HG03060 (cell line): ENCODE measurements around the gene FXYD4.

Experiments used
- ATAC-seq: cut with Tn5 transposase; IDR thresholded peaks from one replicate; pipeline ENCODE4 v1.9.1; 2021; ENCODE audit warnings: low read depth, moderate number of reproducible peaks; ENCODE audit not compliant: unreplicated experiment

Gene FXYD4

GRCh38 chr10:43393606-43394360, 22.3 kb downstream of the FXYD4 start:
- ATAC-seq, result no peak

GRCh38 chr10:43394868-43395267, 23.4 kb downstream of the FXYD4 start:
- ATAC-seq, result no peak

- ATAC-seq, result no peak
Observed at GRCh38 chr10:43395571-43396060, 24.2 kb downstream of the FXYD4 start.

GRCh38 chr10:43396061-43396927, 24.9 kb downstream of the FXYD4 start:
- ATAC-seq, result peak; percentile 7

GRCh38 chr10:43396928-43397624, 25.6 kb downstream of the FXYD4 start:
- ATAC-seq, result peak; percentile 58

GRCh38 chr10:43398939-43399319, 27.5 kb downstream of the FXYD4 start:
- no peak for ATAC-seq

- ATAC-seq, result no peak
Observed at GRCh38 chr10:43399320-43400310, 28.2 kb downstream of the FXYD4 start.

GRCh38 chr10:43401627-43402026, 30.2 kb downstream of the FXYD4 start:
- ATAC-seq, result no peak

GRCh38 chr10:43402176-43402575, 30.7 kb downstream of the FXYD4 start:
- ATAC-seq, result no peak

- ATAC-seq, result no peak
Observed at GRCh38 chr10:43402880-43403452, 31.5 kb downstream of the FXYD4 start.

GRCh38 chr10:43403911-43404703, 32.7 kb downstream of the FXYD4 start:
- no peak for ATAC-seq

- ATAC-seq, result no peak
Observed at GRCh38 chr10:43404704-43405084, 33.3 kb downstream of the FXYD4 start.

GRCh38 chr10:43407148-43407575, 35.7 kb downstream of the FXYD4 start:
- ATAC-seq, result no peak

GRCh38 chr10:43407576-43408330, 36.3 kb downstream of the FXYD4 start:
- peak; percentile 43 for ATAC-seq

GRCh38 chr10:43408331-43408709, 36.9 kb downstream of the FXYD4 start:
- ATAC-seq, result no peak

GRCh38 chr10:43408710-43409384, 37.4 kb downstream of the FXYD4 start, which contains the start of gene HNRNPF:
Gene HNRNPF (minus strand): TSS chr10:43409186. CDS start chr10:43387884, 21,302 bp downstream.
- peak; percentile 41 for ATAC-seq

GRCh38 chr10:43409385-43410109, 38.1 kb downstream of the FXYD4 start:
- ATAC-seq, result no peak
